RWPE1 (cell line): ENCODE results near the gene EMC10.

Experiments used
- CTCF ChIA-PET: fragments of 350-600 bp; sonication (Branson Sonifier 250); formaldehyde crosslinking; extraction: SDS; loops from one replicate; lab custom pipeline; 2021; lab: Yijun Ruan, JAX
- POLR2A ChIA-PET: fragments of 400-600 bp; formaldehyde crosslinking; extraction: SDS; loops from one replicate; lab custom pipeline; 2020; ENCODE audit warnings: antibody characterized with exemption; ENCODE audit not compliant: low non-redundant PET; lab: Yijun Ruan, JAX
- DNase-seq: peaks from one replicate; pipeline ENCODE4 v3.0.0; 2012; ENCODE audit warnings: low spot score
- H3K27ac ChIP-seq: fragments of 450-650 bp; 2 replicates; pipeline ENCODE4 v1.5.1; 2017
- TF ChIP-seq, protein P1 (sequence below): fragments of 450-650 bp; conservative IDR thresholded peaks from 2 replicates; pipeline ENCODE4 v1.5.1; 2017; ENCODE audit warnings: low read depth, mild to moderate bottlenecking

The EMC10 gene

DNA sequence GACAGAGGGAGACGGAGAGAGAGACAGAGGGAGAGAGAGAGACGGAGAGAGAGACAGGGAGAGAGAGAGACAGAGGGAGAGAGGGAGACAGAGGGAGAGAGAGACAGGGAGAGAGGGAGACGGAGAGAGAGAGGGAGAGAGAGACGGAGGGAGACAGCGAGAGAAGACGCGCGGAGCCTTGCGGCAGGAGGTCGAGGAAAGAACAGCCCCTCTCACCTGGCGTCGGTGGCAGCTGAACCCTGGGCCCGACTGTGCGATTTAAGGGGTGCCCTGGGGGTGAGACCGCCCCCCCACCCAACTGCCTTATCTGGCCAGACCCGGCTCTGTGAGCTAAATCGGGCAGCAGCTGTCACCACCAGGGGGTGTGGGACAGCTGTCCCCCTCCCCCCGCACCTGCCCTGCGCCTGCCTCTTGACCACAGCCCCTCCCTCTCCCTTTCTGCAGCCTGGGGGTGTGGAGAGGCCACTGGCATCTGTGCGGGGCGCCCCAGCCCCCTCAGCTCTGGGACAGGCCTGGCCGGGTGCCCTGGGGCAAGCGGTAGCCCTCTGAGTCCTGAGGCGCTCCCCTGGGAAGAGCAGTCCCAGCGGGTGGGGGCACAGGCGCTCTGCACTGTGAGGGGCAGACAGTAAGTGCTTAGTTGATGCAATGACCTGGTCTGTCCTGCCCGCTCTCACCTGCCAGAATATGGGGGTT is 23.9 kb downstream of the EMC10 start:
- CTCF ChIA-PET = no interaction called here
- no peak for DNase-seq
- POLR2A ChIA-PET = no interaction called here
- TF ChIP-seq, protein P1, sequence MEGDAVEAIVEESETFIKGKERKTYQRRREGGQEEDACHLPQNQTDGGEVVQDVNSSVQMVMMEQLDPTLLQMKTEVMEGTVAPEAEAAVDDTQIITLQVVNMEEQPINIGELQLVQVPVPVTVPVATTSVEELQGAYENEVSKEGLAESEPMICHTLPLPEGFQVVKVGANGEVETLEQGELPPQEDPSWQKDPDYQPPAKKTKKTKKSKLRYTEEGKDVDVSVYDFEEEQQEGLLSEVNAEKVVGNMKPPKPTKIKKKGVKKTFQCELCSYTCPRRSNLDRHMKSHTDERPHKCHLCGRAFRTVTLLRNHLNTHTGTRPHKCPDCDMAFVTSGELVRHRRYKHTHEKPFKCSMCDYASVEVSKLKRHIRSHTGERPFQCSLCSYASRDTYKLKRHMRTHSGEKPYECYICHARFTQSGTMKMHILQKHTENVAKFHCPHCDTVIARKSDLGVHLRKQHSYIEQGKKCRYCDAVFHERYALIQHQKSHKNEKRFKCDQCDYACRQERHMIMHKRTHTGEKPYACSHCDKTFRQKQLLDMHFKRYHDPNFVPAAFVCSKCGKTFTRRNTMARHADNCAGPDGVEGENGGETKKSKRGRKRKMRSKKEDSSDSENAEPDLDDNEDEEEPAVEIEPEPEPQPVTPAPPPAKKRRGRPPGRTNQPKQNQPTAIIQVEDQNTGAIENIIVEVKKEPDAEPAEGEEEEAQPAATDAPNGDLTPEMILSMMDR = no peak
- no peak overlapping the region for H3K27ac ChIP-seq

DNA sequence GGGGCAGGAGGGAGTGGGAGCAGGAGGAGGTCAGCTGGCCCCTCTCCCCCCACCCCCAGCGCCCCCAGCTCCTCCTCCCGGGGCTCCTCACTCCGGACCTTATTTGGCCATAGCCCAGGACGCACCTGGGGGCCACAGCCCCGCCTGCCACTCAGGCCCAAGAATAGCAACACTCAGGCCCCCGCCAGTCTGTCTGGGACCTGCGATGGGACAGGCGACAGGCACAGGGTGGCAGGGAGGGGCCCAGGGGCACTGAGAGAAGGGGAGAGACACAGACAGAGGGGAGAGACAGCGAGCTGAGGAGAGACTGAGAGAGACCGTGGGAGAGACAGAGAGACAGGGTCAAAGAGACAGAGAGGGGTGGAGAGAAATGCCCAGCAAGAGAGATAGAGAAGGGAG is 24.4 kb downstream of the EMC10 start:
- TF ChIP-seq, protein P1 = no peak
- POLR2A ChIA-PET = no interaction called here
- CTCF ChIA-PET = no interaction called here
- no peak for DNase-seq
- no peak overlapping the region for H3K27ac ChIP-seq

GRCh38 chr19:50501186-50501567 is 24.9 kb downstream of the EMC10 start:
- DNase-seq = no peak
- H3K27ac ChIP-seq = no peak overlapping the region
- POLR2A ChIA-PET = interaction anchor here (1.2 kb wide), 1 partner anchor 10 kb away, joined by 4 read pairs; the partner anchor contains the start of gene JOSD2
- CTCF ChIA-PET = no interaction called here
- TF ChIP-seq, protein P1 = no peak

GRCh38 chr19:50501568-50502475 is 25.5 kb downstream of the EMC10 start:
- ChIA-PET CTCF (no interaction called here), POLR2A (interaction anchor here (1.2 kb wide), 1 partner anchor 9 kb away, joined by 4 read pairs; the partner anchor contains the start of gene JOSD2)
- no peak overlapping the region for H3K27ac ChIP-seq
- TF ChIP-seq, protein P1 = no peak
- DNase-seq = no peak

DNA sequence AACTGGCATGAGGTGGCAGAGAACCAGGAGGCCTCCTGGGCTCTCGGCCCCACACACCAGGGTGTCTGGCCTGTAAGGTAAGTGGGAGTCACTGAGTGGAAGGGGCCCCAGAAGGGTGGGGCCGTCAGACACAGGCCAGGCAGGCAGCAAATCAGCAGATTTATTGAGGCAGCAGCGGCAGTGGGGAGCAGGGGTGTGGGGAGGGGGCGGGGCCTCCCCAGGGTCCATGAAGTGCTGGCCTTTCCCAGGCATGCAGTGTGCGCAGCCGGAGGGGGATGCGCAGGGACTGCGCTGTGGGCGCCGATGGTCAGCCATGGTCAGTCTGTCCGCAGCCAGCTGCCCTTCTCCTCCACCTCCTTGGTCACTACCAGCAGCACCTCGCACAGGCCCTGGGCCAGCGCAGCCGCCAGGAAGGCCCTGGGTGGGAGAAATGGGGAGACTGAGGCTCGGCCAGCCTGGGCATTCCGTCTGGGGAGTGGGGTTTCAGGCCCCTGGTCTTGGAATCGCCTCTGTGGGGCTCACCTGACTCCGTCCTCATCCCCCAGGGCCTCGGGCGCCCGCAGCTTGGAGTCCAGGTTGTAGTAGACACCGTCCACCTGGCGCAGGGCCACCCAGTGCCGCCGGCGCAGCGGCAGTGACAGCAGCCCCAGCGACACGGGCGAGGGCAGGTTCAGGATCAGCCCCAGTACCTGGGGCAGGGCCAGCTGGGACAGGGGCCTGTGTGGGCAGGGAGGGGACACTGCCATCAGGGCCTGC is 29.7 kb downstream of the EMC10 start:
- no peak for DNase-seq
- ChIA-PET CTCF (no interaction called here), POLR2A (no interaction called here)
- TF ChIP-seq, protein P1 = no peak
- no peak overlapping the region for H3K27ac ChIP-seq

GRCh38 chr19:50506700-50507099 is 30.4 kb downstream of the EMC10 start:
- TF ChIP-seq, protein P1 = no peak
- ChIA-PET CTCF (no interaction called here), POLR2A (no interaction called here)
- DNase-seq = no peak
- H3K27ac ChIP-seq = no peak overlapping the region
